HepG2 (cell line): ENCODE results near the gene WTAP. TPM values are rescaled to one million over a fixed set of nuclear protein-coding genes. Genes with fewer than 3 reads are reported as not detected.

Source experiments
- CEBPZ ChIP-seq: IDR thresholded peaks from 2 replicates; pipeline ENCODE4 v1.6.1; 2012; ENCODE audit warnings: low read length, improper control_type of control experiment
- FOXM1 ChIP-seq: sonication (generic); formaldehyde crosslinking; IDR thresholded peaks from 2 replicates; pipeline ENCODE4 v1.5.0; 2020; ENCODE audit warnings: missing genetic modification reagents
- HNRNPH1 ChIP-seq: fragments of 200-400 bp; formaldehyde crosslinking; optimal IDR thresholded peaks from 2 replicates; pipeline ENCODE3; 2017; ENCODE audit warnings: mild to moderate bottlenecking, low read depth, low read length
- SP4 ChIP-seq: sonication (generic); formaldehyde crosslinking; IDR thresholded peaks from 2 replicates; pipeline ENCODE4 v1.8.1; 2023; ENCODE audit warnings: mild to moderate bottlenecking, missing genetic modification reagents
- TRIM22 ChIP-seq: fragments of 450-650 bp; IDR thresholded peaks from 2 replicates; pipeline ENCODE4 v1.6.1; 2017
- ZNF138 ChIP-seq: sonication (generic); formaldehyde crosslinking; IDR thresholded peaks from 2 replicates; pipeline ENCODE4 v1.5.0; 2020; ENCODE audit warnings: mild to moderate bottlenecking, low read depth, missing genetic modification reagents
- ZNF224 ChIP-seq: sonication (generic); formaldehyde crosslinking; IDR thresholded peaks from 2 replicates; pipeline ENCODE4 v1.5.0; 2020; ENCODE audit warnings: mild to moderate bottlenecking, missing genetic modification reagents
- ZNF251 ChIP-seq: sonication (generic); formaldehyde crosslinking; IDR thresholded peaks from 2 replicates; pipeline ENCODE4 v1.9.0; 2021; ENCODE audit warnings: mild to moderate bottlenecking, missing genetic modification reagents
- ZNF335 ChIP-seq: sonication (generic); formaldehyde crosslinking; IDR thresholded peaks from 2 replicates; pipeline ENCODE4 v1.4.0; 2020; ENCODE audit warnings: missing genetic modification reagents
- polyA plus RNA-seq, 8 experiments: library from polyadenylated mRNA; depleted of rRNA in 3 of 8; stranded (reverse) in 7 of 8; unstranded in 1 of 8; fragments of >200 nt; fragmentation: Illumina TruSeq in 4 of 8; extraction: Trizol in 4 of 8; gene quantifications; 2 replicates each; pipeline versions ENCODE4 v1.2.1 to v1.2.3, GENCODE V29; 2011 to 2016; ENCODE audit warnings: low read depth in 4 of 8, missing spikeins in 1 of 8, mixed read lengths in 1 of 8; ENCODE audit not compliant: insufficient read depth in 1 of 8
- total RNA-seq, 5 experiments: library from RNA; depleted of rRNA; stranded (reverse); fragments of >200 nt; fragmentation: Illumina TruSeq; extraction: Trizol; gene quantifications; 2 replicates each; pipeline ENCODE4 v1.2.3, GENCODE V29; 2016; ENCODE audit warnings: low read depth in 1 of 5
- TF ChIP-seq, protein P1 (sequence below): sonication (generic); formaldehyde crosslinking; IDR thresholded peaks from 2 replicates; pipeline ENCODE4 v1.4.0; 2020; ENCODE audit warnings: missing genetic modification reagents, borderline replicate concordance
- TF ChIP-seq, protein P2 (sequence below): sonication (generic); formaldehyde crosslinking; IDR thresholded peaks from 2 replicates; pipeline ENCODE4 v1.5.0; 2020; ENCODE audit warnings: mild to moderate bottlenecking, missing genetic modification reagents, borderline replicate concordance
- TF ChIP-seq, protein P3 (sequence below): sonication (generic); formaldehyde crosslinking; IDR thresholded peaks from 2 replicates; pipeline ENCODE4 v1.5.1; 2020; ENCODE audit warnings: mild to moderate bottlenecking, missing genetic modification reagents, borderline replicate concordance

The WTAP gene
- total and polyA plus RNA-seq, 2 of the 13 experiments (the other 11 are each of a cell fraction or from before 2014, with no cell fraction given): 31.6 to 167 TPM

- TF ChIP-seq CEBPZ (no peak), ZNF138 (peak; percentile 94), ZNF335 (CRISPR knock-in tag) (peak; percentile 93), ZNF224 (CRISPR knock-in tag) (no peak; the same call in 1 of the 2 replicates), HNRNPH1 (peak; percentile 46), SP4 (CRISPR knock-in tag) (peak; percentile 97), ZNF251 (CRISPR knock-in tag) (0 out of 2 replicates have a peak, but pooled peaks have one; percentile 51), TRIM22 (no peak), FOXM1 (CRISPR knock-in tag) (no peak)
- TF ChIP-seq, protein P1, sequence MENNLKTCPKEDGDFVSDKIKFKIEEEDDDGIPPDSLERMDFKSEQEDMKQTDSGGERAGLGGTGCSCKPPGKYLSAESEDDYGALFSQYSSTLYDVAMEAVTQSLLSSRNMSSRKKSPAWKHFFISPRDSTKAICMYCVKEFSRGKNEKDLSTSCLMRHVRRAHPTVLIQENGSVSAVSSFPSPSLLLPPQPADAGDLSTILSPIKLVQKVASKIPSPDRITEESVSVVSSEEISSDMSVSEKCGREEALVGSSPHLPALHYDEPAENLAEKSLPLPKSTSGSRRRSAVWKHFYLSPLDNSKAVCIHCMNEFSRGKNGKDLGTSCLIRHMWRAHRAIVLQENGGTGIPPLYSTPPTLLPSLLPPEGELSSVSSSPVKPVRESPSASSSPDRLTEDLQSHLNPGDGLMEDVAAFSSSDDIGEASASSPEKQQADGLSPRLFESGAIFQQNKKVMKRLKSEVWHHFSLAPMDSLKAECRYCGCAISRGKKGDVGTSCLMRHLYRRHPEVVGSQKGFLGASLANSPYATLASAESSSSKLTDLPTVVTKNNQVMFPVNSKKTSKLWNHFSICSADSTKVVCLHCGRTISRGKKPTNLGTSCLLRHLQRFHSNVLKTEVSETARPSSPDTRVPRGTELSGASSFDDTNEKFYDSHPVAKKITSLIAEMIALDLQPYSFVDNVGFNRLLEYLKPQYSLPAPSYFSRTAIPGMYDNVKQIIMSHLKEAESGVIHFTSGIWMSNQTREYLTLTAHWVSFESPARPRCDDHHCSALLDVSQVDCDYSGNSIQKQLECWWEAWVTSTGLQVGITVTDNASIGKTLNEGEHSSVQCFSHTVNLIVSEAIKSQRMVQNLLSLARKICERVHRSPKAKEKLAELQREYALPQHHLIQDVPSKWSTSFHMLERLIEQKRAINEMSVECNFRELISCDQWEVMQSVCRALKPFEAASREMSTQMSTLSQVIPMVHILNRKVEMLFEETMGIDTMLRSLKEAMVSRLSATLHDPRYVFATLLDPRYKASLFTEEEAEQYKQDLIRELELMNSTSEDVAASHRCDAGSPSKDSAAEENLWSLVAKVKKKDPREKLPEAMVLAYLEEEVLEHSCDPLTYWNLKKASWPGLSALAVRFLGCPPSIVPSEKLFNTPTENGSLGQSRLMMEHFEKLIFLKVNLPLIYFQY: peak; percentile 16; the same call in 1 of the 2 replicates
- TF ChIP-seq, protein P2, sequence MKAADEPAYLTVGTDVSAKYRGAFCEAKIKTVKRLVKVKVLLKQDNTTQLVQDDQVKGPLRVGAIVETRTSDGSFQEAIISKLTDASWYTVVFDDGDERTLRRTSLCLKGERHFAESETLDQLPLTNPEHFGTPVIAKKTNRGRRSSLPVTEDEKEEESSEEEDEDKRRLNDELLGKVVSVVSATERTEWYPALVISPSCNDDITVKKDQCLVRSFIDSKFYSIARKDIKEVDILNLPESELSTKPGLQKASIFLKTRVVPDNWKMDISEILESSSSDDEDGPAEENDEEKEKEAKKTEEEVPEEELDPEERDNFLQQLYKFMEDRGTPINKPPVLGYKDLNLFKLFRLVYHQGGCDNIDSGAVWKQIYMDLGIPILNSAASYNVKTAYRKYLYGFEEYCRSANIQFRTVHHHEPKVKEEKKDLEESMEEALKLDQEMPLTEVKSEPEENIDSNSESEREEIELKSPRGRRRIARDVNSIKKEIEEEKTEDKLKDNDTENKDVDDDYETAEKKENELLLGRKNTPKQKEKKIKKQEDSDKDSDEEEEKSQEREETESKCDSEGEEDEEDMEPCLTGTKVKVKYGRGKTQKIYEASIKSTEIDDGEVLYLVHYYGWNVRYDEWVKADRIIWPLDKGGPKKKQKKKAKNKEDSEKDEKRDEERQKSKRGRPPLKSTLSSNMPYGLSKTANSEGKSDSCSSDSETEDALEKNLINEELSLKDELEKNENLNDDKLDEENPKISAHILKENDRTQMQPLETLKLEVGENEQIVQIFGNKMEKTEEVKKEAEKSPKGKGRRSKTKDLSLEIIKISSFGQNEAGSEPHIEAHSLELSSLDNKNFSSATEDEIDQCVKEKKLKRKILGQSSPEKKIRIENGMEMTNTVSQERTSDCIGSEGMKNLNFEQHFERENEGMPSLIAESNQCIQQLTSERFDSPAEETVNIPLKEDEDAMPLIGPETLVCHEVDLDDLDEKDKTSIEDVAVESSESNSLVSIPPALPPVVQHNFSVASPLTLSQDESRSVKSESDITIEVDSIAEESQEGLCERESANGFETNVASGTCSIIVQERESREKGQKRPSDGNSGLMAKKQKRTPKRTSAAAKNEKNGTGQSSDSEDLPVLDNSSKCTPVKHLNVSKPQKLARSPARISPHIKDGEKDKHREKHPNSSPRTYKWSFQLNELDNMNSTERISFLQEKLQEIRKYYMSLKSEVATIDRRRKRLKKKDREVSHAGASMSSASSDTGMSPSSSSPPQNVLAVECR (CRISPR knock-in tag): peak; percentile 89
- TF ChIP-seq, protein P3, sequence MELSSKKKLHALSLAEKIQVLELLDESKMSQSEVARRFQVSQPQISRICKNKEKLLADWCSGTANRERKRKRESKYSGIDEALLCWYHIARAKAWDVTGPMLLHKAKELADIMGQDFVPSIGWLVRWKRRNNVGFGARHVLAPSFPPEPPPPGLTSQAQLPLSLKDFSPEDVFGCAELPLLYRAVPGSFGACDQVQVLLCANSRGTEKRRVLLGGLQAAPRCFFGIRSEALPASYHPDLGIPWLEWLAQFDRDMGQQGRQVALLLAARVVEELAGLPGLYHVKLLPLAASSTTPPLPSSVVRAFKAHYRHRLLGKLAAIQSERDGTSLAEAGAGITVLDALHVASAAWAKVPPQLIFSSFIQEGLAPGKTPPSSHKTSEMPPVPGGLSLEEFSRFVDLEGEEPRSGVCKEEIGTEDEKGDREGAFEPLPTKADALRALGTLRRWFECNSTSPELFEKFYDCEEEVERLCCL (CRISPR knock-in tag): peak; percentile 18; the same call in 1 of the 2 replicates
Measured at GRCh38 chr6:159693128-159693893, 34.0 kb upstream of the WTAP start, which contains the start of gene SOD2 (continued).
